Liver (tissue), 3 donors: Measurements from ENCODE around the gene SULT1A3.
"Not testable (repeated sequence)": the region's sequence is repeated elsewhere in the genome, so short reads cannot be mapped to it uniquely, and the experiment has no call there.

ENCODE experiments used
- ATF3 ChIP-seq: IDR thresholded peaks from 2 replicates; pipeline ENCODE4 v1.6.1; 2016; ENCODE audit warnings: antibody characterized with exemption
- CTCF ChIP-seq: fragments of 150-350 bp; IDR thresholded peaks from 2 replicates; pipeline ENCODE4 v1.5.1; 2017; ENCODE audit warnings: improper control_type of control experiment, low read depth, low read length; ENCODE audit not compliant: missing input control
- EGR1 ChIP-seq, 2 donors: IDR thresholded peaks; 2 replicates each; pipeline ENCODE4 v1.6.1; 2016 to 2018; ENCODE audit warnings: antibody characterized with exemption in 2 of 2, low read depth in 2 of 2
- FOXA1 ChIP-seq: IDR thresholded peaks from 2 replicates; pipeline ENCODE4 v1.6.1; 2016; ENCODE audit warnings: antibody characterized with exemption
- GABPA ChIP-seq, 2 donors: IDR thresholded peaks in 1 of 2; conservative IDR thresholded peaks in 1 of 2; 2 replicates each; pipeline ENCODE4 v1.6.1; 2016; ENCODE audit warnings: antibody characterized with exemption in 2 of 2, mild to moderate bottlenecking in 1 of 2, moderate library complexity in 1 of 2
- HNF4A ChIP-seq, 2 donors: conservative IDR thresholded peaks; 2 replicates each; pipeline ENCODE4 v1.6.1; 2016; ENCODE audit warnings: antibody characterized with exemption in 2 of 2, mild to moderate bottlenecking in 2 of 2
- HNF4G ChIP-seq: IDR thresholded peaks from 2 replicates; pipeline ENCODE4 v1.6.1; 2016; ENCODE audit warnings: antibody characterized with exemption
- MAX ChIP-seq: IDR thresholded peaks from 2 replicates; pipeline ENCODE4 v1.6.1; 2016; ENCODE audit warnings: antibody characterized with exemption
- RAD21 ChIP-seq, 2 donors: IDR thresholded peaks; 2 replicates each; pipeline ENCODE4 v1.6.1; 2016; ENCODE audit warnings: antibody characterized with exemption in 2 of 2, mild to moderate bottlenecking in 2 of 2
- REST ChIP-seq: IDR thresholded peaks from 2 replicates; pipeline ENCODE4 v1.6.1; 2016; ENCODE audit warnings: antibody characterized with exemption, mild to moderate bottlenecking
- RXRA ChIP-seq, 2 donors: IDR thresholded peaks; 2 replicates each; pipeline ENCODE4 v1.6.1; 2017 to 2018; ENCODE audit warnings: antibody characterized with exemption in 2 of 2, mild to moderate bottlenecking in 1 of 2
- TAF1 ChIP-seq: conservative IDR thresholded peaks from 2 replicates; pipeline ENCODE4 v1.6.1; 2016; ENCODE audit warnings: antibody characterized with exemption, mild to moderate bottlenecking
- YY1 ChIP-seq: IDR thresholded peaks from 2 replicates; pipeline ENCODE4 v1.6.1; 2016; ENCODE audit warnings: antibody characterized with exemption, mild to moderate bottlenecking
- ZBTB33 ChIP-seq: IDR thresholded peaks from 2 replicates; pipeline ENCODE4 v1.6.1; 2016; ENCODE audit warnings: antibody characterized with exemption
- donor health status: healthy.
- donor health status: healthy.

GRCh38 chr16:30206252-30206651, 7.2 kb downstream of the SULT1A3 start:
- TF ChIP-seq CTCF; TAF1; MAX; YY1; REST; EGR1 (IDR thresholded peaks at IDR 0.05; ENCODE audit: low read depth in 2 of 2); HNF4G; HNF4A (conservative IDR thresholded peaks at IDR 0.05); RXRA (IDR thresholded peaks at IDR 0.05); FOXA1; RAD21 (IDR thresholded peaks at IDR 0.05); ATF3; ZBTB33; GABPA (IDR thresholded peaks at IDR 0.05 in 1 of 2, conservative IDR thresholded peaks at IDR 0.05 in 1 of 2): not testable (repeated sequence)
